Measurements from ENCODE around the gene CST8. TPM values are rescaled to one million over a fixed set of nuclear protein-coding genes. Genes with fewer than 3 reads are reported as not detected.

The CST8 gene
- total RNA-seq, 1 donor = not detected

GRCh38 chr20:23450877-23451276 is 40.0 kb upstream of the CST8 start:
- Histone ChIP-seq H2AFZ (ENCODE audit: low read length) (no peak overlapping the region), H3K4me2 (ENCODE audit: insufficient read depth, low read length) (no peak overlapping the region), H4K20me1 (ENCODE audit: insufficient read depth, low read length) (no peaks in the 10 kb centered on the region), H3K27ac (ENCODE audit: low read depth, low read length) (no peak overlapping the region), H3K79me2 (ENCODE audit: insufficient read depth, low read length) (no peaks in the 10 kb centered on the region), H3K4me3 (ENCODE audit: insufficient read depth, low read length) (no peak overlapping the region), H3K36me3 (ENCODE audit: insufficient read depth, low read length) (no peaks in the 10 kb centered on the region), H3K4me1 (ENCODE audit: insufficient read depth, low read length) (peaks cover 3% of the 10 kb centered on the region), H3K9me3 (ENCODE audit: low read depth, low read length) (no peaks in the 10 kb centered on the region), H3K27me3 (ENCODE audit: insufficient read depth, low read length) (peaks cover 10% of the 10 kb centered on the region)
- DNase-seq (ENCODE audit: insufficient read length, low spot score, missing footprints) = no peak
- no peak for TF ChIP-seq CTCF (IDR thresholded peaks at IDR 0.05; ENCODE audit: extremely low read depth, low read depth, low read length)

DNA sequence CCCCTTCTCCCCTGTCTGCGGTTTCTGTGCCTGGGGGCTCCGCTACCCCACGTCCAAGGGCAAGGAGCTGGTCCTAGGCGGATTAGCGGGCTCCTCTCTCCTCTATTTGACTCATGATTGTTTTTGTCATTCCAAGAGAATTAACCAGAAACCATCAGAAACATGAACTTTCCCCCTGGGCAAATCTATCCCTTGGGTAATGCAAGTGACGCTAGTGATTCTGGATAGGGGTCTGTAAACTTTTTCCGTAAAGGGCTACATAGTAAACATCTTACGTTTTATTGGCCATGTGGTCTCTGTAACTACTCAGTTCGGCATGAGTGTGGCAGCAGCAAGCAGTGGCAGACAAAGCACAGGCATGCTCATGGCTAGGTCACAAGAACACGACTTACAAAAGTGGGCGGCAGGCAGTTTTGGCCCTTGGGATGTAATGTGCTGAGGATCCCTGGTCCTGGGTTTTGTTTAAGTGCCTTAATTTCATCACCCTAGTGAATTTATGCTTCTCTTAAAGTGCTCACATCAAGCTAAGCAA is 38.9 kb upstream of the CST8 start:
- Histone ChIP-seq H3K4me3 (ENCODE audit: insufficient read depth, low read length) (no peak overlapping the region), H3K79me2 (ENCODE audit: insufficient read depth, low read length) (no peaks in the 10 kb centered on the region), H4K20me1 (ENCODE audit: insufficient read depth, low read length) (no peaks in the 10 kb centered on the region), H3K27me3 (ENCODE audit: insufficient read depth, low read length) (peaks cover 10% of the 10 kb centered on the region), H3K27ac (ENCODE audit: low read depth, low read length) (no peak overlapping the region), H3K4me1 (ENCODE audit: insufficient read depth, low read length) (no peaks in the 10 kb centered on the region), H3K9me3 (ENCODE audit: low read depth, low read length) (no peaks in the 10 kb centered on the region), H3K36me3 (ENCODE audit: insufficient read depth, low read length) (no peaks in the 10 kb centered on the region), H3K4me2 (ENCODE audit: insufficient read depth, low read length) (no peak overlapping the region), H2AFZ (ENCODE audit: low read length) (no peak overlapping the region)
- no peak for TF ChIP-seq CTCF (IDR thresholded peaks at IDR 0.05; ENCODE audit: extremely low read depth, low read depth, low read length)
- DNase-seq (ENCODE audit: insufficient read length, low spot score, missing footprints) = no peak

- Histone ChIP-seq H3K4me2 (ENCODE audit: insufficient read depth, low read length) (no peak within 1 kb of the TSS), H3K27me3 (ENCODE audit: insufficient read depth, low read length) (peaks cover 10% of the 10 kb centered on the region), H3K9me3 (ENCODE audit: low read depth, low read length) (no peaks in the 10 kb centered on the region), H2AFZ (ENCODE audit: low read length) (no peak within 1 kb of the TSS), H3K4me1 (ENCODE audit: insufficient read depth, low read length) (no peaks in the 10 kb centered on the region), H3K36me3 (ENCODE audit: insufficient read depth, low read length) (no peaks in the 10 kb centered on the region), H3K4me3 (ENCODE audit: insufficient read depth, low read length) (no peak within 1 kb of the TSS), H3K79me2 (ENCODE audit: insufficient read depth, low read length) (no peaks in the 10 kb centered on the region), H3K27ac (ENCODE audit: low read depth, low read length) (no peak within 1 kb of the TSS), H4K20me1 (ENCODE audit: insufficient read depth, low read length) (no peaks in the 10 kb centered on the region)
- DNase-seq (ENCODE audit: insufficient read length, low spot score, missing footprints) = no peak
- TF ChIP-seq CTCF (IDR thresholded peaks at IDR 0.05; ENCODE audit: extremely low read depth, low read depth, low read length) = no peak
Observed at GRCh38 chr20:23452776-23453175, 38.1 kb upstream of the CST8 start, which contains the start of gene CST11. Gene CST11, minus strand, starts transcription at chr20:23452876. Its CDS starts 65 bp downstream, at chr20:23452811.

DNA sequence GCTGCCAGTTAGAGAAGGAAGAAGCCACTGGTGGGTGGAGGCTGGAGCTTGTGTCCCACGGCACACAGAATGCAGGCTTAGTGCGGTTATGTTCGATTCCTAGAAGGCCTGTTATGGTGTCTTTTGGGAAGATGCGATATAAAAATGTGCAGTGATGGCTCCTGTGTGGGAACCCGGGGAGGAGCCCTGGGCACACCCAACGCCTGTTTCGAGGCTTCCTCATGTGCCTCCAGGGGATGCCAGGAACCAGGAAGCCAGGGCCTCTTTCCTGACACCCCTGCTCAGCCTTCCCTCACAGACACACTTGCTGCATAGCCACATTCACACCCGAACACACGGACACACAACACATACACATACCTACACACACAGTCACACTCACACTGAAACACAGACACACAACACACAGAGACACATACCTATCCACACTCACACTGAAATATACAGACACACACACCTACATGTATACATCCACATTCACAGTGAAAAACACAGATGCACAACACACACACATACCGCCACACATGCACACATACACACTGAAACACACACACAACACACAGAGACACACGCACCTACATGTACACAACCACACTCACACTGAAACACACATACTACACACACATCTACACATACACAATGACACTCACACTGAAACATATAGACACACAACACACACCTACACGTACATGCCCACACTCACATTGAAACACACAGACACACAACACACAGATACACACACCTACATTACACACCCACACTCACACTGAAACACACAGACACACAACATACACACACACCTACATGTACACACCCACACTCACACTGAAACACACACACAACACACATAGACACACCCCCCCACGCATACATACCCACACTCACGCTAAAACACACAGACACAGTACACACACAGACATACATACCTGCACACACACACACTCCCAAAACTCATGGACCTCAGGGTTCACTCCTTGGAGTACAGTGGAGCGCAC is 37.1 kb upstream of the CST8 start:
- H3K36me3 ChIP-seq (ENCODE audit: insufficient read depth, low read length) = no peaks in the 10 kb centered on the region
- no peaks in the 10 kb centered on the region for H3K9me3 ChIP-seq (ENCODE audit: low read depth, low read length)
- no peak overlapping the region for H2AFZ ChIP-seq (ENCODE audit: low read length)
- no peak for TF ChIP-seq CTCF (IDR thresholded peaks at IDR 0.05; ENCODE audit: extremely low read depth, low read depth, low read length)
- no peaks in the 10 kb centered on the region for H3K79me2 ChIP-seq (ENCODE audit: insufficient read depth, low read length)
- no peak for DNase-seq (ENCODE audit: insufficient read length, low spot score, missing footprints)
- peaks cover 10% of the 10 kb centered on the region for H3K27me3 ChIP-seq (ENCODE audit: insufficient read depth, low read length)
- H3K4me3 ChIP-seq (ENCODE audit: insufficient read depth, low read length) = no peak overlapping the region
- H3K4me2 ChIP-seq (ENCODE audit: insufficient read depth, low read length) = no peak overlapping the region
- no peak overlapping the region for H3K27ac ChIP-seq (ENCODE audit: low read depth, low read length)
- no peaks in the 10 kb centered on the region for H4K20me1 ChIP-seq (ENCODE audit: insufficient read depth, low read length)
- no peaks in the 10 kb centered on the region for H3K4me1 ChIP-seq (ENCODE audit: insufficient read depth, low read length)
